Colonic mucosa (tissue), 4 donors: ENCODE data around the gene ACTR5. TPM values are rescaled to one million over a fixed set of nuclear protein-coding genes. Genes with fewer than 3 reads are reported as not detected.

Source experiments
- DNase-seq: peaks from one replicate; pipeline ENCODE4 v3.0.0-alpha.2; 2020
- H3K27ac ChIP-seq: fragments of 200-600 bp; one replicate; pipeline ENCODE4 v1.8.0; 2021
- H3K27me3 ChIP-seq: fragments of 200-600 bp; one replicate; pipeline ENCODE4 v1.8.0; 2021
- H3K36me3 ChIP-seq: fragments of 200-600 bp; one replicate; pipeline ENCODE4 v1.8.0; 2021
- H3K4me1 ChIP-seq: fragments of 200-600 bp; one replicate; pipeline ENCODE4 v1.8.0; 2021; ENCODE audit warnings: mild to moderate bottlenecking
- H3K4me3 ChIP-seq: fragments of 200-600 bp; one replicate; pipeline ENCODE4 v1.8.0; 2021
- H3K9ac ChIP-seq, 2 donors: one replicate each; pipeline ENCODE4 v1.7.0; 2013; ENCODE audit warnings: control low read depth in 2 of 2, low read depth in 2 of 2, low read length in 2 of 2
- H3K9me3 ChIP-seq: fragments of 200-600 bp; one replicate; pipeline ENCODE4 v1.8.0; 2021
- intact Hi-C: fragments of 100-400 bp; cut with DNase I; formaldehyde crosslinking; loops from one replicate; pipeline ENCODE4 v1.14.1; 2022
- total RNA-seq, 2 donors: library from RNA; stranded (reverse); fragmentation: NEBNext Ultra II Directional in 1 of 2; extraction: Animal tissue kit (Norgen Biotek cat#: 25700) in 1 of 2; gene quantifications; one replicate each; pipeline ENCODE4 v1.2.1, GENCODE V29; 2021
- TF ChIP-seq, protein P1 (sequence below): fragments of 200-600 bp; IDR thresholded peaks from one replicate; pipeline ENCODE4 v1.8.0; 2022; ENCODE audit warnings: antibody characterized with exemption, mild to moderate bottlenecking
- donor health status: healthy.
- donor health status: DM: no; HTN: no; CAD: no.
- donor health status: DM: no; HTN: no; CAD: no.

The ACTR5 gene
- total RNA-seq, 2 donors from 2014 or later, result 4.6 to 8.3 TPM

- intact Hi-C loops, result no loop called here
- TF ChIP-seq, protein P1, sequence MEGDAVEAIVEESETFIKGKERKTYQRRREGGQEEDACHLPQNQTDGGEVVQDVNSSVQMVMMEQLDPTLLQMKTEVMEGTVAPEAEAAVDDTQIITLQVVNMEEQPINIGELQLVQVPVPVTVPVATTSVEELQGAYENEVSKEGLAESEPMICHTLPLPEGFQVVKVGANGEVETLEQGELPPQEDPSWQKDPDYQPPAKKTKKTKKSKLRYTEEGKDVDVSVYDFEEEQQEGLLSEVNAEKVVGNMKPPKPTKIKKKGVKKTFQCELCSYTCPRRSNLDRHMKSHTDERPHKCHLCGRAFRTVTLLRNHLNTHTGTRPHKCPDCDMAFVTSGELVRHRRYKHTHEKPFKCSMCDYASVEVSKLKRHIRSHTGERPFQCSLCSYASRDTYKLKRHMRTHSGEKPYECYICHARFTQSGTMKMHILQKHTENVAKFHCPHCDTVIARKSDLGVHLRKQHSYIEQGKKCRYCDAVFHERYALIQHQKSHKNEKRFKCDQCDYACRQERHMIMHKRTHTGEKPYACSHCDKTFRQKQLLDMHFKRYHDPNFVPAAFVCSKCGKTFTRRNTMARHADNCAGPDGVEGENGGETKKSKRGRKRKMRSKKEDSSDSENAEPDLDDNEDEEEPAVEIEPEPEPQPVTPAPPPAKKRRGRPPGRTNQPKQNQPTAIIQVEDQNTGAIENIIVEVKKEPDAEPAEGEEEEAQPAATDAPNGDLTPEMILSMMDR, result no peak
- no peaks in the 10 kb centered on the region for H3K36me3 ChIP-seq
- DNase-seq, result no peak
- H3K27me3 ChIP-seq, result no peaks in the 10 kb centered on the region
- H3K27ac ChIP-seq, result no peak overlapping the region
- no peaks in the 10 kb centered on the region for H3K4me1 ChIP-seq
- H3K9me3 ChIP-seq, result no peaks in the 10 kb centered on the region
- no peak overlapping the region for H3K9ac ChIP-seq
- H3K4me3 ChIP-seq, result no peak overlapping the region
Observed at GRCh38 chr20:38704136-38704535, 44.1 kb upstream of the ACTR5 start.

GRCh38 chr20:38706509-38706908 is 41.8 kb upstream of the ACTR5 start:
- Histone ChIP-seq H3K27me3 (no peaks in the 10 kb centered on the region), H3K4me1 (no peaks in the 10 kb centered on the region), H3K9me3 (no peaks in the 10 kb centered on the region), H3K27ac (no peak overlapping the region), H3K4me3 (no peak overlapping the region), H3K9ac (no peak overlapping the region), H3K36me3 (no peaks in the 10 kb centered on the region)
- TF ChIP-seq, protein P1, result no peak
- intact Hi-C loops, result no loop called here
- no peak for DNase-seq

DNA sequence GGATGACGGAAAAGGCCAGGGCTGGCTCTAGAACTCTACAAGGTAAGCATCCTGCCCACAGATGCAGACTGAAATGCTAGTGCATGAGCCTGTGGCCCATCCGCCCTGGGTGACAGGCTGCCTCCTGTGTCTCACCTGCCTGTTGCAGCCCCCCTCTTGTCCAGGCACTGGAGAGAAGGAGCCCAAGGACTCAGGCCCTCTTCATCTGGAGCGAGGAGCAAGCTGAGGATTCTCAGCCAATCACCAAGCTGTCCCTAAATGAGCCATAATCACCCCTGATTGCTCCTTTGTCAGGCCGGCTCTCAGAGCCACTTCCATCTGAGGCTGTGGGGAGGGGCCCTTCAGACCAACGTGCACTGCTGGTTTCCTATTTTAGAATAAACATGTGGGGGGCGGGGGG is 34.0 kb upstream of the ACTR5 start:
- Histone ChIP-seq H3K4me3 (no peak overlapping the region), H3K27me3 (peaks cover 6% of the 10 kb centered on the region), H3K27ac (no peak overlapping the region), H3K9ac (no peak overlapping the region), H3K36me3 (no peaks in the 10 kb centered on the region), H3K9me3 (no peaks in the 10 kb centered on the region), H3K4me1 (no peaks in the 10 kb centered on the region)
- TF ChIP-seq, protein P1, result no peak
- intact Hi-C loops, result no loop called here
- no peak for DNase-seq

- Histone ChIP-seq H3K4me1 (no peaks in the 10 kb centered on the region), H3K9me3 (no peaks in the 10 kb centered on the region), H3K9ac (no peak overlapping the region), H3K27ac (no peak overlapping the region), H3K36me3 (no peaks in the 10 kb centered on the region), H3K27me3 (peaks cover 6% of the 10 kb centered on the region), H3K4me3 (no peak overlapping the region)
- TF ChIP-seq, protein P1, result no peak
- intact Hi-C loops, result no loop called here
- no peak for DNase-seq
Observed at GRCh38 chr20:38715646-38716045, 32.6 kb upstream of the ACTR5 start.

- intact Hi-C loops, result no loop called here
- TF ChIP-seq, protein P1, result no peak
- peaks cover 68% of the 10 kb centered on the region for H3K27me3 ChIP-seq
Observed at GRCh38 chr20:38722683-38723016, 25.6 kb upstream of the ACTR5 start.

More at GRCh38 chr20:38722683-38723016, 25.6 kb upstream of the ACTR5 start:
- H3K4me3 ChIP-seq, result no peak overlapping the region
- no peaks in the 10 kb centered on the region for H3K36me3 ChIP-seq
- DNase-seq, result no peak
- no peak overlapping the region for H3K27ac ChIP-seq
- H3K9ac ChIP-seq, result no peak overlapping the region
- H3K9me3 ChIP-seq, result no peaks in the 10 kb centered on the region
- H3K4me1 ChIP-seq, result no peaks in the 10 kb centered on the region
